ENCODE results near the gene ADORA2A.

DNA sequence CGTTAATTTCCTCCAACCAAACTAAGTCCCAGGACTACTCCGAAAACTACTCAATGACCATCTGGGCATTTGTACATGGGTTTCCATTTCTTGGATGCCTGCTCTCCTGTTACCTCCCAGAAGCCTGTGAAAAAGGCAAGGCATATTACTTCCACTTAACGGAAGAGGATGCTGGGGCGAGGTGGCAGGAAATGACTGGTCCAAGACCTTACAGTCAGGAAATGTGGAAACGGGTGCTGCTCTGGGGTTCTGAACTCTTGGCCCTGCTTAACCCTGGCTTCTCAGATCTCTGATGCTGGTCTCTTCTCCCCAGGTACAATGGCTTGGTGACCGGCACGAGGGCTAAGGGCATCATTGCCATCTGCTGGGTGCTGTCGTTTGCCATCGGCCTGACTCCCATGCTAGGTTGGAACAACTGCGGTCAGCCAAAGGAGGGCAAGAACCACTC lies 12.9 kb downstream of the ADORA2A start:
- TF ChIP-seq, protein P1, sequence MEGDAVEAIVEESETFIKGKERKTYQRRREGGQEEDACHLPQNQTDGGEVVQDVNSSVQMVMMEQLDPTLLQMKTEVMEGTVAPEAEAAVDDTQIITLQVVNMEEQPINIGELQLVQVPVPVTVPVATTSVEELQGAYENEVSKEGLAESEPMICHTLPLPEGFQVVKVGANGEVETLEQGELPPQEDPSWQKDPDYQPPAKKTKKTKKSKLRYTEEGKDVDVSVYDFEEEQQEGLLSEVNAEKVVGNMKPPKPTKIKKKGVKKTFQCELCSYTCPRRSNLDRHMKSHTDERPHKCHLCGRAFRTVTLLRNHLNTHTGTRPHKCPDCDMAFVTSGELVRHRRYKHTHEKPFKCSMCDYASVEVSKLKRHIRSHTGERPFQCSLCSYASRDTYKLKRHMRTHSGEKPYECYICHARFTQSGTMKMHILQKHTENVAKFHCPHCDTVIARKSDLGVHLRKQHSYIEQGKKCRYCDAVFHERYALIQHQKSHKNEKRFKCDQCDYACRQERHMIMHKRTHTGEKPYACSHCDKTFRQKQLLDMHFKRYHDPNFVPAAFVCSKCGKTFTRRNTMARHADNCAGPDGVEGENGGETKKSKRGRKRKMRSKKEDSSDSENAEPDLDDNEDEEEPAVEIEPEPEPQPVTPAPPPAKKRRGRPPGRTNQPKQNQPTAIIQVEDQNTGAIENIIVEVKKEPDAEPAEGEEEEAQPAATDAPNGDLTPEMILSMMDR (IDR thresholded peaks at IDR 0.05; ENCODE audit: low read length) = no peak
- TF ChIP-seq EZH2 (optimal IDR thresholded peaks at IDR 0.05; ENCODE audit: low read depth, low read length) (no peak), EZH2phosphoT487 (IDR thresholded peaks at IDR 0.05; ENCODE audit: low read length) (no peak)

All from MM.1S (cell line).